Stimulated activated CD4-positive, alpha-beta T cell treated with anti-CD3 and anti-CD28 coated beads, Interleukin-1b, Interleukin-23, amount 100 ng/mL, for 24 hours (primary cell): ENCODE results near the gene ATP8A1.

Experiments
- DNase-seq, 4 experiments: peaks; one replicate each; pipeline ENCODE4 v3.0.0-alpha.2; 2020; ENCODE audit warnings: low read depth in 4 of 4, low spot score in 1 of 4

Gene ATP8A1

DNA sequence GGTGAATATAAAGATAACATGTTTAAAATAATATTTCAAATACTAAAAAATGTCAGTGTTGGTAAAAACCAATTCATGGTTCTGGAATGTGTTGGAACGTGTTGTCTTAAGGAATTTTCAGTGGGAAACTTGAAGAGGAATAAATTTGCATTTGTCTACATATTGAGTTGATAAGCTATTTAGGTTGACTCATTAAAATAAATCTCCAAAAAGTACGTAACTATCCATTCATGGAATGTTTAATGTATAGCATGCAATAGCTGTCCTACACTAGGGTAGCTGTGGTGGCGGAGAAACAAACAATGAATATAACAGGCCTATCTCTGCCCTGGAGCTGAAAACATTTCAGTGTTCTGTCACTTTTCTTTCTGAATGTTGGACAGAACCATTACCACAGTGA is 239.4 kb downstream of the ATP8A1 start:
- no peak for DNase-seq

DNA sequence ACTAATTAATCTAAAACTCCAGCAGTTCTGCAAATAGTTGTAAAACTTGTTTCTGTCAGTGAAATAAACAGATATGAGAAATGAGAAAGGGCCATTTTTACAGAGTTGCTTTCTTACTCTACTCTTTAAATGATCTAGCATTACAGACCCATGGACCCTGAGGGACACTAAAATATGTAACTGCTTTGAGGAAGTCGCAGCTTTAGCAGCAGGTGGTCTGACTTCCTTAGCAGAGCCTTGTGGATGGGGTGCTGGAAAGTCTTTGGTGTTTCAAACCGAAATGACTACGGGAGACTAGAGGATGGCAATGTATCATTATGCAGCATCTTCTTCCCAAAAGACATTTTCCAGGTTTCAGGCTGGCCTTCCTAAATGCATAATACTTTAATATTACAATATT is 240.9 kb downstream of the ATP8A1 start:
- no peak for DNase-seq

DNA sequence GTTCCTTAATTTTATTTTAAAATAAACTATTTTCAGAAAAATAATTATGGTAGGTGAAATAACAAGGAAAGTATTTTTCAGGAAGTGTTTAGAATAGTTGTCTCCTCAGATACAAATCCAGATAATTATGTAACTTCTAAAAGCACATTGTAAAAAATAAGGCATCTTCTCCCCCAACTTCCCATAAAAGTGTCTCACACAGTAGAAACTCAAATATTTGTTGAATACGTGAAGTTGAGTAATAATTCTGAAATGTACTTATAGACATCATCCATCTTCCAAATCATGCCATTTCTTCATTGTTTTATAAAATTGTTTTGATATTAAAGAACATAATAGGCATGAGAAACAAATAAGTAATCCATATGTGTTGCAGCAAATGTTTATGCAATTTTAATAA is 241.6 kb downstream of the ATP8A1 start:
- DNase-seq = no peak

DNA sequence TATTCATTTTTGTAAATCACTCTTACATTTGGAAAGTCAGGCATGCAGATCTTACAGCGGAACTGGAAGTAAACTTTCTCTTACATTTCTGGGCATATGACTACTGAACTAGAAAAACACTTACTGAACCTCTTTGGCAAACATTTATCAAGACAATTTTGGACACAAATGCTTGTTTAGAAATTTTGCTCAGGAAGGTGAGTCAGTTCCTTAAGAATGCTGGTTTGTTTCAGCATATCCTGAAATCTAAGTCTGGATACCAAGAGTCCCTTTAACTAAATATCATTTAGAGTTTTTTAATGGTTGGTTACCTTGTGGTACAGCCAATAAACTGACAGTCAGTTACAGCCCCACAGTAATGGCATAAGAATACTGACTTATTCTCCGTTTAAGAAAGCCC is 244.7 kb downstream of the ATP8A1 start:
- DNase-seq = no peak

DNA sequence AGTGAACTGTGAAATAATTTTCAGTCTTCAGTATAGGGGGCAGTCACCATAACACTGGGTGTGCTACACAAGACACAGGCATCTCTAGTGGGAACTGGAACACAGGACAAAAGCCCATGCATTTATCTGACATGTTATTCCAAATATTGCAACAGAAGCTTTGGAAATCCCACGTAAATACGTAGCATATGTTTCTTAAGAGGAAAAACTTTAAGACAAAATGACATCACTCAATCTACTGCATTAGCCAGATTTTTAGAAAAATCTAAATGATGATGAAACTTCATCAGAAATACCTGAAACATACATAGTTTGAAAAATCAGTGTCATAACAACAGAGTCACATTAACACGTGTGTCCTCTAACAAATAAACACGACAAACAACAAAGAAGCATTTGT is 245.1 kb downstream of the ATP8A1 start:
- no peak for DNase-seq

DNA sequence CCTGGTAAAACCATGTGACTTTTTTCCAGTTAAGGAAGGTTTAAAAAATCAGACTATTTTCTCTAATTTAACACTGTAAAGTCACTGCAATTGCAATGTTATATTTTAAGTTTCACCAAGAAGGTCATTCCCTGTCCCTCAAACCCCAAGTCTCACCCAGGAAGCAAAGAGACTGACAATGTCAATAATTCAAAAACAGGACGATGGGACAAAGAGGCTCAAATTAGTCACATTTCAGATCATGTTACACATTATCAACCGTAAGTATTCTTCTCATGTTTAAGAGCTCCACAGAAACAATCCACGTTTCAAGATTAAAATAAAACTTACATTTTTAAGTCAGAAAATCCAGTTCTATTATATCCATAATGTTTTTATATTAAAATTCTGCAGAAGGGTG is 246.5 kb downstream of the ATP8A1 start:
- DNase-seq = no peak

DNA sequence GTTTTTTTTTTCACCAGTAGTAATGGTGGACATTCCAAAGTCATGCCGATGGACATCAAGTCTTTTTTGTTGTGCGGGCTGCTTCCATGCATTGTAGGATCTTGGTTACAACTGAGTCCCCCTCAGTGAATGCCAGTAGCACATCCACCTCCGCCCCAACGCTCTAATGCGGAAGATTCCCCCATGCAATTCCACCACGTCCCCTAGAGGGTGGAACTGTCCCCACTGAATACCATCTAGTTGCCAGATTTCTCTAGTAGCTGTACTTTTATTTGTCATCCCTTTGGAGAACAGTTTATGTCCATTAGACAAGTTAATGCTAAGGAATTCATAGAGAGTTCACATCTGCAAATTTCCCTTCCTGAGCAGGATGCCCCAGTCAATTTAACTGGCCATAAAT is 252.9 kb downstream of the ATP8A1 start:
- DNase-seq = no peak

DNA sequence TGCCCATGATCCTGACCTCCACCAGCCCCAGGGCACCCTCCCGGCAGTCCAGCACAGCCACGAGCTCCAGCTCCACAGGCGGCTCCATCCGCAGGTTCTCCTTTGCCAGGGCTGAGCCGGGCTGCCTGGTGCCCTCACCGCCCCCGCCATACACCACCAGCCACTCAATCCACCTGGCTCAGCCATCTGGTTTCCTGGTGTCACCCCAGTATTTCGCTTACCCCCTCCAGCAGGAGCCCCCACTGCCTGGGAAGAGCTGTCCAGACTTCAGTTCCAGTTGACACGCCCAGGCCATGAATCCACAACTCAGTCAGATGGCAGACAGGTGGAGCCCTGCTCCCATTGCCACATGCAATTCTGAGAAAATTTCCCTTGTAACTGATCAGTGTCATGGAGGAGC is 255.7 kb downstream of the ATP8A1 start:
- no peak for DNase-seq

DNA sequence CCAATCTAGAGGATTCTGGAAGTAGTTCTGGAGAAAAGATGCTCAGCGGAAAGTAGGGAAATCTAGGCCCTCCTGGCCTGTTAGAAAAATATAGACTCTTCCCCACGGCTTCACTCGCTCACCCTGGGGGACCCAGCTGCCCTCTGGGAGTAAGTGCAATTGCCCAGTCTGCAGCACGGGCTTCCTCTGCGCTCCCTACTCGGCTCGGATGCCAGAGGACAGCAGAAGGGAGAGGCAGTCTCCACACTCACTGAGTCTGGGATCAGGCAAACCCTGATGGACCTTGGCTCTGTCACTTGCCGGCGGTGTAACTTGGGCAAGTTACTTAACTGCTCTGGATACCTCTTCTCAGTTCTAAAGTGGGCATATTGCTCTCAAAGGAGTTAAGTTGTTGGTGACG is 257.5 kb downstream of the ATP8A1 start:
- DNase-seq = no peak

DNA sequence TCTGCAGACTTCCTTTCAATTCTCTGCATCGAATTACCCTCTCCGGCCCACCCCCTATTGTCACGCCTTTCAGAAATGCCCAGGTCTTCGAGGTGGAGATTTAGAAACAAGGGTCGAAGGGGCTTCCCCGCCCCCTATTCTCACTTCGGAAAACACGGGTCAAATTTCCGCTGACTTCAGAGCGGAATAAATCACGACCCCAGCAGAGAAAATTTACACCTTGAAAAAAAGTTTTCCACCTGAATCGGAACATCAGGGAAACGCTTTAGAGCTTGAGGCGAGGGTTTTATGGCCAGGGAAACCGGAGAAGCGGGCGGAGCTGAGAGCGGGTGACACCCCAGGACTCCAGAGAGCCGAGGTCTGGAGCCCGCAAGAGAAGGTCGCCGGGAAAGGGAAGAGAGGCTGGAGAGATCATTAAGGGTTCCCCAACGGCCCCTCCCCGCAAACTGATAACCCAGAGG is 258.0 kb downstream of the ATP8A1 start:
- DNase-seq = no peak

DNA sequence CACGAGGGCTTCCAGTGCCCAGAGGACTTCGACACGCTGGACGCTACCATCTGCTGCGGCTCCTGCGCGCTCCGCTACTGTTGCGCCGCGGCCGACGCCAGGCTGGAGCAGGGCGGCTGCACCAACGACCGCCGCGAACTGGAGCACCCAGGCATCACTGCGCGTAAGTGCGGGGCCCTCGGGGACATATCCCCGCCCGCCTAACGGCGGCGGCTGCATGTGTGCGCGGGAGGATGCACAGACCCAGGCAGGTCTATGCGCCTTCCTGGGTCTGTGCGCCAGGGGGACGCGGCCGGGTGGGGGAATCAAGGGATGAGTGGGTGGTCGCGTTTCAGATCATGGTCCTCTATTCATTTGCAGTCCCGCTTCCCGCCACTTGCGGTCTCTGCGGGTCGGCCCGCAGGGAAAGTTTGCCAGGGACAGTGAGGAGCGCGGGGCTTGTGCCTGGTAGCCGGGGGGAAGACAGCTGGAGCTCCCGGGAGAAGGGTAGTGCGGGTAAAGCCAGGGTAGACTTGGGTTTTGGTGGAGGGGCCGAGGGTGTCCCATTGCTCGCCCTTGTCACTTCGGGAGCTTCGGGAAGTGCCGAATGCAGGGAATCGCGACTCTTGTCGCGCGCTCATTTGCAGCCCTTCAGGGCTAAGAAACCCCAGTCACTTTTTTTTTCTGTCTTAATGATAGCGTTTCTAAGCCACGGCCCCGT is 258.6 kb downstream of the ATP8A1 start:
- DNase-seq = peak in 1 of 4 experiments; percentile 10

DNA sequence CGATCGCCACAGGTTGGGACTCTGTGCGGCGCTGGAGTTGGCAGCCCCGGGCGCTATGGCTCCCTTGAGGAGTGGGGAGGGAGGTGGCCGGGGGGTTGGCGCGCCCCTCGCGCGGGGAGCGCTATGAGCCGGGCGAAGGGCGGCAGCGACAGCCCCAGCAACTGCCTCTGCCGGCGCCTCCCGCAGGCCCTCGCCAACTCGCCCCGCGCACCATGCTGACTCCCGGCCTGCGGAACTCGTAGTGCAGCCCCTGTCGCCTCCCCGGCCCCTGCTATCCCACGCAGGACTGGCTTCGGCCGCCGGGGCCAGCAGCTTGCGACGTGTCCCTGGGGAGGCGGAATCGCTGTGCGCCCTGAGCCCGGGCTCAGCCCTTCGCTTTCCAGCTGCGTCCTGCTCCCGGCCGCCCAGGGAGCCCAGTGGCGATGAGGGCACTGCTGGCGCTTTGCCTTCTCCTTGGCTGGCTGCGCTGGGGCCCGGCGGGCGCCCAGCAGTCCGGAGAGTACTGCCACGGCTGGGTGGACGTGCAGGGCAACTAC is 259.2 kb downstream of the ATP8A1 start:
- peak in 1 of 4 experiments; percentile 1 for DNase-seq

DNA sequence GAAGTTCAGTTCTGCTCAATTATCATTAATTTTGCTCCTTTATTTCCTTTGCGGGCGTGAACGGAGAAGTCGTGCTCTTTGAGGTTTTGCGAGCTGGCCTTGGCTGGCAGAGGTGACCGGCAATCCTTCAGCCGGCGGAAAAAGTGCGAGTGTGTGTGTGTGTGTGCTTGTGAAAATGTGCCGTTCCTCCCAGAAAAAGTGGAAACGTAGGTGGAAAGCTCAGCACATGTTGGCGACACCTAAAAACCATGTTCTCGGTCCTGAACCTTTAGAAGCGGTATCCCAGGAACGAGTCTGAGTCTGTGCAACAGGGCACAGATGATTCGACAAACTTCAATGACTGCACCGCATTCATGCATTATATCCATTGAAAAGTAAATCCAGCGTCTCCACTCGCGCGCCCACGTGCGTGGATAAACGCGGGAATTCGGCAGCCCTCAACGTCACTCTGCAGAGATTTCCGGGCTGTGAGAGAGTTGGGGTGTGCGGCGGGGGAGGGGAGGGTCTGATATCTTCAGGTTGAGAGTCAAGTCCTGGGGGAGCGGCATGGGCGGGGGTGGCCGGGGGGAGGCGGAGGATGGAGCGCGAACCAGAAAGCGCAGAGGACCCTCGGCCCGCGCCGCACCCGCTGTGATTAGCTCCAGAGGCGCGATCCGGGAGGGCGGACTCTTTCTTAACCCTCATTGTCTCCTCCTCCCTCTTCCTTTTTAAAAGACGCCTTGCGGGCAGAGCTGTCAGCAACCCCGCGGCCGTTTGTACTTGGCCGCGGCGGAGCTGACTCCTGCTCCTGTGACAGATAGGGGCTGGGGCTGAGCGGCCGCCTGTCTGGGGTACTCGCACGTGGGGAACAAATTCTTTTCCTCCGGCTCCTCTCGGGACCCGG is 259.9 kb downstream of the ATP8A1 start, which contains the start of gene SHISA3:
TSS of gene SHISA3 (plus strand) at position 737 of the 883 bp plus-strand sequence. CDS start 569 bp downstream, outside the sequence.
- DNase-seq = peak in 1 of 4 experiments; percentile 7

DNA sequence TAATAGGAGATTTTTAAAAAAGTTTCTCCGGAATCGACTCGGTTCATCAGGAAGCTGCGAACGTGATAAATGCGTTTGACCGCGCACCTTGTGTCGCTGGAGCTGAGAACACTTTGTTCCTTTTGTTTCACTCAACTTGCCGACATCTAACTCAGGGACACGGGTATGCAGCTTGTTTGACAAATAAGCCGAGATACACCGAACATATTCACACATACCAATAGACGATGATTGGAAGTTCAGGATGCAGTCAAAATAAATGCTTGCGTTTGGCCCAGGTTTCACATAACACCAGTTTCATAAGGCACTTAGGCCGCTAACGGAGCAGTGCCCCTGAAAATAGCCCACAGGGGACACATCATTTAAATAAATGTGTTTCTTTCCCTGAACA is 260.5 kb downstream of the ATP8A1 start:
- DNase-seq = no peak

DNA sequence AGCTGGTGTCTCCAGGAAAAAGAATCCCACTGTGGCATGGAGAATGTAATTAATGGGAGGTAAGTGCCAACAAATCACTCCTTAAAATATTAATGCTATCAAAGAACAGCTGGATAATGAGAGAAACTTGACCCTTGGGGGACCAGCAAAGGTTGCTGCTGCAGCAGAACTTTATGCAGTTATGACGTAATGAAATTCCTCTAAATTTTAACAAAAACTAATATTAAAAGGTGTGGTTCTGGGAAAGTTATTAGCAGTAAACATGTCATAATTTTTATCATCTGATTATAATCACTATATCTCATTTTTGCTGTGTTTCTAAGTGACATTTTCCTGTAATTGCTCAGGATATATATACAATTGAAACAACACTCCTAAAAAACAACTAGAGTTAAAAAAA is 261.3 kb downstream of the ATP8A1 start:
- no peak for DNase-seq

DNA sequence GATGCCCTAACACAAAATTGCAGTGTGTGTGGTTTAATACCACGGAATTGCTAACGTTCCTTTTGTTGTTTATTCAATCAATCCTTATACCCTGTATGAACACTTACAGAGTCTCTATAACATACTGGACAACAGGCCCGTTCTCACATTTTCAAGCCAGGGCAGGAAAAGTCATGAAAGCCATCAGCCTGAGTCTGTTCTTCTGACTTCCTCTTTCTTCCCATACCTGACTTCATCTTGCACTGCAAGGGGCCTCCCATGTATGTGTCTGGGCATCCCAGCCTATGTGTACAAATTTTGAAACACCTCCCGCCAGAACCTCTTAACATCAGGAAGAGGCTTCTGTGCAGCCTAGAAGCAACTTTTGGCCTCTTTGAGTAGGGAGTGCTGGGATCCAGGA is 264.5 kb downstream of the ATP8A1 start:
- no peak for DNase-seq

DNA sequence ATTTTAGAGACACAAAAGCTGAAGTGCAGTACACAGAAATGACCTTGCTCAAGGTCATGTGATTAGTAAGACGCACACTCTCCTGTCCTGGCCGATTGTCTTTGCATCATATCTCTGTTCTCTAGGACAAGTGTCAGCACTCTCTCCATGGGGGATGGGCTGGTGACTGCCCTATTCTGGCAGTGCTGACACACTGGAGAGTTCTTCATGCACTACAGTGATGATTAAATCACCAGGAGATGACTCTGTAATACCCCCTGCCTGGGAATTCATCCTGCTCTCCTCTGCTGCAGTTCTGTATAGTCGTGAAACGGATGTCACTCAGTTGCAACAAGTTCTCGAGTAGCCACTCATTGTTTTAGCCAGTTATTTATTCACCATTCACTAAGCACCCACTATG is 264.9 kb downstream of the ATP8A1 start:
- DNase-seq = no peak

DNA sequence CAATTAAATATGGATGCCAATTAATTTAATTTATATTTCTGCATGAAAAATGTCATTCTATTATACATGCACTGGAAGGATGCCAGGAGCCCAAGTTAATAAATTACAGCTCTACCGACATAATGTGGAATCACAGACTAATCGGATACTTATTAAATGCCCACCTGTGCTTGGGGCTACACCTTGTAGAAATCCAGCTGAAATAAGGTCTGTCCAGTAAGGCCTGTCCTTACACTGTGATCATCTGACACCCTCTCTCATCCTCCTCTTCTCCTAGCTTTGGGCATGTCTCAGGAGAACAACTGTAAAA is 265.6 kb downstream of the ATP8A1 start:
- DNase-seq = no peak

DNA sequence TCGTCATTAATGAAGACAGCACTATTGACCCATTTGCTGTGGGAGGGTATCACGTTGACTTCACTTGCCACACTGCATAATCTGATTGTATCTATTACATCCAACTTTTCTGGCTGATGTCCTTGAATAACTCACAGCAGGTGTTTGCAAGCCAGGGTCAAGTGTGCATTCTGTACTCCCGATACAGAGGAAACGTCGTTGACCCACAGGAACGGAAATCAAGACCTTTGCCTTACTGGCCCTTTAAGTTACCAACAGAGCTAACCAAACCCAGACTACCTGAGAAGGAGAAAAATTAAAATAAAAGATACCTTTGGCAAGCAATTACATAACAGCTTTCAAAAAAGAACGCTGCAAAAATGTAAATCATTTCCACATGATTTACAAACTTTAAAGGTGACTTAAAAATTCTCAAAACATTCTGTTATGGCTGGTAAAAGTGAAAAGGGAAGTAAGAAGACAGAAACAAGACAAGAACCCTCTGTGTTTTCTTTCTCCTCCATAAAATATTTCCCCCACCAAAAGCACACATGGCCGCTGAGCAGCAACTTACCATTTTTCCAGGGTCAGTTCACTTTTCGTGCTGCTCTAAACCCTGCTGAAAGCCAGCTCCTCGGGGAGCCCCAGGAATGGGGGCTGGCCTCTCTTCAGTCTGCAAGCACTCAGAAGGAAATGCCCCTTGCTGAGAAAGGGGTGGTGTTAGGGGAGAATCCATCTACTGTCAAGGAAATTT is 266.1 kb downstream of the ATP8A1 start:
- DNase-seq = no peak

DNA sequence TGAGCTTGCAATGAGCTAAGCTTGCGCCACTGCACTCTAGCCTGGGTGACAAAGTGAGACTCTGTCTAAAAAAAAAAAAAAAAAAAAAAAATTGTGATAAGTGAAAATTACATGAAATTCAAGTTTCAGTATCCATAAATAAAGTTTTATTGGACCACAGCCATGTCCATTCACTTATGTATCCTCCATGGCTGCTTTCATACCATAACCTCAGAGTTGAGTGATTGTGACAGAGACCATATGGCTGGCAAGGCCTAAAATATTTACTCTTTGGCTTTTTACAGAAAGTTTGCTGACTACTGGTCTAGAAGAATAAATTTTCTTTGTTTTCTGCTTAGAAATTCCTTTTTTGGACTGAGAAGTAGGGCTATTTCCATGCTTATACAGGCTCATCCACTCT is 271.4 kb downstream of the ATP8A1 start:
- DNase-seq = no peak

DNA sequence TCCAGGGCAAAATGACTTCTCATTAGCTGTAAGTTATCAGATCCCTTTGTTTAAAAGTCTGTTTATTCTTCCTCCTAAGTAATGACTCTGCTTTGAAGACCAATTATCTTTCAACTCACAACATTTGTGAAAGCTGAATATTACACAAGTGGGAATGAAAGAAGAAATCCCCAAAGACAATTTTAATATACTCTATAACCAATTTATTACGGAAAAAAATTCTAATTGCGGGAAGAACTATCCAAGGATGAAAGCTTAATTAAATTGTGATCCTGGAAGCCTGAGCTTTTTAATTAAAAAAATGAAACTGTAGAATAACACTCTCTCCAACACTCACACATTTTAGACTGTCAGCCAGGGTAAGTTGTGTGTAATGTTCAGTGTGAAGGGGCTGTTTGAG is 275.2 kb downstream of the ATP8A1 start:
- no peak for DNase-seq

DNA sequence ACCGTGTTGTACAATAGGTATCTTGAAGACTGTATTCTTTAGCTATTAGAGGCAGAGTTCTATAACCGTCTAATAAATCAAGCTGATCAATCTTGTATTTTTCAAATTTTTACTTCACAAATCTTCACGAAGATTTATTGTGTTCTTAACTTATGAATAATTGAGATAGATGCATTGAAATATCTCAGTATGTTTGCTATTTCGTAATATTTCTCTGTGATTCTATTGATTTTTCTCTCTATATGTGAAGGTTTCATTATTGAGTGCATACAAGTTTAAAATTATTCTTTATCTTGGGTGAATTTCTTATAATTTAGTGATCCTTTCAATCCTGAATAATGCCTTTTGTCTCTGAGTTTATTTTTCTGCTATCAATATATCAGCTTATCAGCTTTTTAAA is 279.4 kb downstream of the ATP8A1 start:
- DNase-seq = no peak
